ENCODE results near the gene LPAR3.

Gene LPAR3

GRCh38 chr1:84861988-84862644, 30.9 kb downstream of the LPAR3 start:
- no peak for TF ChIP-seq CTCF (IDR thresholded peaks at IDR 0.05; ENCODE audit: low read depth, low read length)
- no peak for DNase-seq (ENCODE audit: low read depth in 2 of 2)
- H3K4me3 ChIP-seq (replicated peaks in 1 of 2; ENCODE audit: low read depth in 2 of 2, low read length in 2 of 2), result no peak overlapping the region

- no peak overlapping the region for H3K4me3 ChIP-seq (replicated peaks in 1 of 2; ENCODE audit: low read depth in 2 of 2, low read length in 2 of 2)
- no peak for TF ChIP-seq CTCF (IDR thresholded peaks at IDR 0.05; ENCODE audit: low read depth, low read length)
- DNase-seq (ENCODE audit: low read depth in 2 of 2), result no peak
Observed at GRCh38 chr1:84861516-84861915, 31.5 kb downstream of the LPAR3 start.

GRCh38 chr1:84859866-84860265, 33.1 kb downstream of the LPAR3 start:
- H3K4me3 ChIP-seq (replicated peaks in 1 of 2; ENCODE audit: low read depth in 2 of 2, low read length in 2 of 2), result no peak overlapping the region
- TF ChIP-seq CTCF (IDR thresholded peaks at IDR 0.05; ENCODE audit: low read depth, low read length), result no peak
- no peak for DNase-seq (ENCODE audit: low read depth in 2 of 2)

GRCh38 chr1:84857906-84858305, 35.1 kb downstream of the LPAR3 start:
- TF ChIP-seq CTCF (IDR thresholded peaks at IDR 0.05; ENCODE audit: low read depth, low read length), result no peak
- H3K4me3 ChIP-seq (replicated peaks in 1 of 2; ENCODE audit: low read depth in 2 of 2, low read length in 2 of 2), result no peak overlapping the region
- DNase-seq (ENCODE audit: low read depth in 2 of 2), result no peak

- no peak for TF ChIP-seq CTCF (IDR thresholded peaks at IDR 0.05; ENCODE audit: low read depth, low read length)
Observed at GRCh38 chr1:84856726-84857270, 36.2 kb downstream of the LPAR3 start.

GRCh38 chr1:84855691-84856630, 37.0 kb downstream of the LPAR3 start:
- TF ChIP-seq CTCF (IDR thresholded peaks at IDR 0.05; ENCODE audit: low read depth, low read length), result no peak
- H3K4me3 ChIP-seq (replicated peaks in 1 of 2; ENCODE audit: low read depth in 2 of 2, low read length in 2 of 2), result no peak overlapping the region
- peak in 1 of 2 donors; percentile 32 for DNase-seq (ENCODE audit: low read depth in 2 of 2)

More at GRCh38 chr1:84856726-84857270, 36.2 kb downstream of the LPAR3 start:
- DNase-seq (ENCODE audit: low read depth in 2 of 2), result no peak
- H3K4me3 ChIP-seq (replicated peaks in 1 of 2; ENCODE audit: low read depth in 2 of 2, low read length in 2 of 2), result no peak overlapping the region

Measured in cardiac fibroblast (primary cell).